Melanocyte of skin (primary cell): ENCODE data around the gene ZNF469. TPM values are rescaled to one million over a fixed set of nuclear protein-coding genes. Genes with fewer than 3 reads are reported as not detected.

Source experiments
- total RNA-seq, 2 donors: library from RNA; depleted of rRNA; stranded (reverse); fragments of >200 nt; gene quantifications; 2 replicates each; pipeline ENCODE4 v1.2.3, GENCODE V29; 2012

Gene ZNF469
- total RNA-seq = under 1 TPM; under 0.01 TPM

GRCh38 chr16:88382491-88383400 is at the start of gene ZNF469:
Gene ZNF469 (plus strand): TSS chr16:88382959. CDS start chr16:88427471, 44,512 bp downstream.

Other genes starting within 250 kb of the ZNF469 start
- 1 to 10 TPM in 1 of 2 donors, under 1 TPM in 1; 0.34 to 2.7 TPM for gene ZFPM1, start 70.3 kb downstream of the ZNF469 start, total RNA-seq
- gene ZC3H18, start 187.4 kb downstream of the ZNF469 start, total RNA-seq = 10 to 100 TPM in 1 of 2 donors, 1 to 10 TPM in 1; 8.9 to 14.7 TPM